HEK293 (cell line): ENCODE data around the gene GC.

Experiments used
- CTCF ChIA-PET: fragments of 350-600 bp; formaldehyde crosslinking; extraction: SDS; loops from one replicate; lab custom pipeline; 2021; ENCODE audit warnings: antibody characterized with exemption; lab: Yijun Ruan, JAX
- POLR2A ChIA-PET: fragments of 300-600 bp; formaldehyde crosslinking; extraction: SDS; loops from one replicate; lab custom pipeline; 2020; ENCODE audit warnings: antibody characterized with exemption, inconsistent platforms; lab: Yijun Ruan, JAX
- H3K27ac ChIP-seq: fragments of 200-500 bp; sonication (Bioruptor generic); 2 replicates; pipeline ENCODE4 v1.5.1; 2014; ENCODE audit warnings: low read depth, low read length, control low read depth, inconsistent platforms; ENCODE audit errors: extremely low read depth
- H3K36me3 ChIP-seq, 2 experiments: fragments of 200-500 bp in 1 of 2; sonication (Bioruptor generic) in 1 of 2; 1 replicate in 1 of 2; 2 replicates in 1 of 2; pipeline ENCODE4 v1.5.1; 2014 to 2017; ENCODE audit warnings: inconsistent platforms in 2 of 2, low read length in 2 of 2; ENCODE audit not compliant: control insufficient read depth in 2 of 2, insufficient read depth in 1 of 2
- H3K4me1 ChIP-seq: fragments of 200-500 bp; sonication (Bioruptor generic); 2 replicates; pipeline ENCODE4 v1.5.1; 2014; ENCODE audit warnings: mild to moderate bottlenecking, low read length, inconsistent platforms; ENCODE audit not compliant: control insufficient read depth, insufficient read depth
- H3K4me3 ChIP-seq: 2 replicates; pipeline ENCODE4 v1.5.1; 2011; ENCODE audit warnings: low read depth, mild to moderate bottlenecking, control low read depth, low read length, moderate library complexity
- H3K9me3 ChIP-seq: fragments of 200-500 bp; sonication (Bioruptor generic); 2 replicates; pipeline ENCODE4 v1.5.1; 2014; ENCODE audit warnings: low read depth, low read length, inconsistent platforms; ENCODE audit not compliant: control insufficient read depth, insufficient read depth
- INSM2 ChIP-seq: fragments of 450-650 bp; formaldehyde crosslinking; IDR thresholded peaks from 2 replicates; pipeline ENCODE4 v1.5.1; 2016; ENCODE audit warnings: missing biosample characterization, missing genetic modification characterization
- ZBTB21 ChIP-seq: fragments of 450-650 bp; formaldehyde crosslinking; IDR thresholded peaks from 2 replicates; pipeline ENCODE4 v1.5.1; 2017; ENCODE audit warnings: missing biosample characterization, missing genetic modification characterization
- ZFP41 ChIP-seq: fragments of 450-650 bp; formaldehyde crosslinking; IDR thresholded peaks from 2 replicates; pipeline ENCODE4 v1.5.1; 2016; ENCODE audit warnings: missing biosample characterization, missing genetic modification characterization, borderline replicate concordance
- ZNF223 ChIP-seq: fragments of 450-650 bp; formaldehyde crosslinking; IDR thresholded peaks from 2 replicates; pipeline ENCODE4 v1.5.1; 2016; ENCODE audit warnings: missing biosample characterization, missing genetic modification characterization
- ZNF239 ChIP-seq: fragments of 450-650 bp; formaldehyde crosslinking; IDR thresholded peaks from 2 replicates; pipeline ENCODE4 v1.5.1; 2016; ENCODE audit warnings: missing biosample characterization, missing genetic modification characterization
- ZNF248 ChIP-seq: fragments of 450-650 bp; formaldehyde crosslinking; IDR thresholded peaks from 2 replicates; pipeline ENCODE4 v1.5.1; 2017; ENCODE audit warnings: missing biosample characterization, missing genetic modification characterization
- ZNF311 ChIP-seq: fragments of 450-650 bp; formaldehyde crosslinking; IDR thresholded peaks from 2 replicates; pipeline ENCODE4 v1.5.1; 2017; ENCODE audit warnings: missing biosample characterization, missing genetic modification characterization, borderline replicate concordance
- ZNF350 ChIP-seq: fragments of 450-650 bp; formaldehyde crosslinking; IDR thresholded peaks from 2 replicates; pipeline ENCODE4 v1.5.0; 2017; ENCODE audit warnings: missing biosample characterization, mild to moderate bottlenecking, missing genetic modification characterization
- ZNF488 ChIP-seq: fragments of 450-650 bp; formaldehyde crosslinking; IDR thresholded peaks from 2 replicates; pipeline ENCODE4 v1.5.1; 2016; ENCODE audit warnings: missing biosample characterization, missing genetic modification characterization
- ZNF518A ChIP-seq: fragments of 450-650 bp; formaldehyde crosslinking; conservative IDR thresholded peaks from 2 replicates; pipeline ENCODE4 v1.5.1; 2016; ENCODE audit warnings: low read depth, missing biosample characterization, missing genetic modification characterization
- ZNF555 ChIP-seq: fragments of 450-650 bp; formaldehyde crosslinking; conservative IDR thresholded peaks from 2 replicates; pipeline ENCODE4 v1.5.1; 2017; ENCODE audit warnings: missing biosample characterization, mild to moderate bottlenecking, missing genetic modification characterization, inconsistent platforms
- ZNF701 ChIP-seq: fragments of 450-650 bp; formaldehyde crosslinking; IDR thresholded peaks from 2 replicates; pipeline ENCODE4 v1.5.1; 2016; ENCODE audit warnings: missing biosample characterization, missing genetic modification characterization
- ZNF747 ChIP-seq: fragments of 450-650 bp; formaldehyde crosslinking; IDR thresholded peaks from 2 replicates; pipeline ENCODE4 v1.5.1; 2016; ENCODE audit warnings: missing biosample characterization, missing genetic modification characterization
- ZNF830 ChIP-seq: fragments of 450-650 bp; IDR thresholded peaks from 2 replicates; pipeline ENCODE4 v1.5.0; 2018; ENCODE audit warnings: missing biosample characterization, missing genetic modification characterization, low read depth, mild to moderate bottlenecking, moderate library complexity
- TF ChIP-seq, protein P1 (sequence below): fragments of 450-650 bp; formaldehyde crosslinking; IDR thresholded peaks from 2 replicates; pipeline ENCODE4 v1.5.1; 2016; ENCODE audit warnings: missing biosample characterization, missing genetic modification characterization
- TF ChIP-seq, protein P2 (sequence below): fragments of 450-650 bp; formaldehyde crosslinking; IDR thresholded peaks from 2 replicates; pipeline ENCODE4 v1.5.1; 2016; ENCODE audit warnings: missing biosample characterization, missing genetic modification characterization

The GC gene

GRCh38 chr4:71749008-71749594 is 34.8 kb downstream of the GC start:
- Histone ChIP-seq H3K4me3 (no peak overlapping the region), H3K27ac (no peak overlapping the region), H3K36me3 (no peaks in the 10 kb centered on the region), H3K4me1 (no peaks in the 10 kb centered on the region), H3K9me3 (no peaks in the 10 kb centered on the region)
- POLR2A ChIA-PET, result no interaction called here
- TF ChIP-seq ZNF701 (tag by site-specific recombination), result no peak
- TF ChIP-seq, protein P1, sequence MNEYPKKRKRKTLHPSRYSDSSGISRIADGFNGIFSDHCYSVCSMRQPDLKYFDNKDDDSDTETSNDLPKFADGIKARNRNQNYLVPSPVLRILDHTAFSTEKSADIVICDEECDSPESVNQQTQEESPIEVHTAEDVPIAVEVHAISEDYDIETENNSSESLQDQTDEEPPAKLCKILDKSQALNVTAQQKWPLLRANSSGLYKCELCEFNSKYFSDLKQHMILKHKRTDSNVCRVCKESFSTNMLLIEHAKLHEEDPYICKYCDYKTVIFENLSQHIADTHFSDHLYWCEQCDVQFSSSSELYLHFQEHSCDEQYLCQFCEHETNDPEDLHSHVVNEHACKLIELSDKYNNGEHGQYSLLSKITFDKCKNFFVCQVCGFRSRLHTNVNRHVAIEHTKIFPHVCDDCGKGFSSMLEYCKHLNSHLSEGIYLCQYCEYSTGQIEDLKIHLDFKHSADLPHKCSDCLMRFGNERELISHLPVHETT, result no peak
- TF ChIP-seq, protein P2, sequence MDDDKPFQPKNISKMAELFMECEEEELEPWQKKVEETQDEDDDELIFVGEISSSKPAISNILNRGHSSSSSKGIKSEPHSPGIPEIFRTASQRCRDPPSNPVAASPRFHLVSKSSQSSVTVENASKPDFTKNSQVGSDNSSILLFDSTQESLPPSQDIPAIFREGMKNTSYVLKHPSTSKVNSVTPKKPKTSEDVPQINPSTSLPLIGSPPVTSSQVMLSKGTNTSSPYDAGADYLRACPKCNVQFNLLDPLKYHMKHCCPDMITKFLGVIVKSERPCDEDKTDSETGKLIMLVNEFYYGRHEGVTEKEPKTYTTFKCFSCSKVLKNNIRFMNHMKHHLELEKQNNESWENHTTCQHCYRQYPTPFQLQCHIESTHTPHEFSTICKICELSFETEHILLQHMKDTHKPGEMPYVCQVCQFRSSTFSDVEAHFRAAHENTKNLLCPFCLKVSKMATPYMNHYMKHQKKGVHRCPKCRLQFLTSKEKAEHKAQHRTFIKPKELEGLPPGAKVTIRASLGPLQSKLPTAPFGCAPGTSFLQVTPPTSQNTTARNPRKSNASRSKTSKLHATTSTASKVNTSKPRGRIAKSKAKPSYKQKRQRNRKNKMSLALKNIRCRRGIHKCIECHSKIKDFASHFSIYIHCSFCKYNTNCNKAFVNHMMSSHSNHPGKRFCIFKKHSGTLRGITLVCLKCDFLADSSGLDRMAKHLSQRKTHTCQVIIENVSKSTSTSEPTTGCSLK (tag by site-specific recombination), result no peak
- no peak for TF ChIP-seq INSM2 (tag by site-specific recombination)
- TF ChIP-seq ZNF248 (tag by site-specific recombination), result no peak
- TF ChIP-seq ZNF555 (tag by site-specific recombination), result no peak
- TF ChIP-seq ZNF830, result no peak
- TF ChIP-seq ZNF488 (tag by site-specific recombination), result no peak
- no peak for TF ChIP-seq ZNF239 (tag by site-specific recombination)
- TF ChIP-seq ZFP41 (tag by site-specific recombination), result no peak
- TF ChIP-seq ZNF223 (tag by site-specific recombination), result no peak
- TF ChIP-seq ZNF747 (tag by site-specific recombination), result no peak
- TF ChIP-seq ZNF311 (tag by site-specific recombination), result no peak
- TF ChIP-seq ZNF518A (tag by site-specific recombination), result no peak
- no peak for TF ChIP-seq ZNF350 (tag by site-specific recombination)
- TF ChIP-seq ZBTB21, result no peak
- CTCF ChIA-PET, result no interaction called here
